DOHH2 (cell line): ENCODE measurements around the gene NPC2.

Experiments used
- EZH2phosphoT487 ChIP-seq: fragments of 200-600 bp; sonication (generic); IDR thresholded peaks from 2 replicates; pipeline ENCODE4 v1.6.1; 2017; ENCODE audit warnings: borderline replicate concordance, mild to moderate bottlenecking, antibody characterized with exemption, low read length, moderate library complexity, mixed read lengths
- TF ChIP-seq, protein P1 (sequence below): fragments of 200-600 bp; sonication (generic); IDR thresholded peaks from one replicate; pipeline ENCODE4 v1.5.1; 2014; ENCODE audit warnings: antibody characterized with exemption, mild to moderate bottlenecking, low read depth, low read length; ENCODE audit not compliant: poor library complexity, severe bottlenecking

DNA sequence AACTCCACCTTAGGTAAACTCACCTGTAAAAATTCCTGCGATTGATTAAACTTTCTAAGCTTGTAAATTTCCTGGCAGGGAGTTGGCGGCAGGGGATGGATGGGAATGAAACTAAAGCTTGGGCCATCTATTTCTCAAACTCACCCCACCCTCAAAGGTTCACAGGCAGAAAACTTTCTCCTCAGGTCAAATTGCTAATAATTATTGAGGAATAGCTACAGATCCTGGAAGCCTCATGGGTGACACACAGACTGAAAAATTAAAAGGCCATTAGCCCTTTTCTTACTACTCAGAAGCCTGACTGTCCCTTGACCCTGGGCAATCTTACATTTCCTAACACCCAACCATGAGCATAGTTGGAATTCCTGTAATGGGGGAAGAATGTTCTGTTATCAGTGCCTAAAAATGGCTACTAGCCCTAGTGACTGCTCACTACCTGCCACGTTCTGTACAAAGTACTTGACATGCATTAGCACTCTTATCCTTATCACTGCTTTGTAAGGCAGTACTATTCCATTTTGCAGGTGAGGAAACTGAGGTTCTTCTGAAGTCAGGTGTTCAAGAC lies 54.7 kb downstream of the NPC2 start:
- TF ChIP-seq, protein P1, sequence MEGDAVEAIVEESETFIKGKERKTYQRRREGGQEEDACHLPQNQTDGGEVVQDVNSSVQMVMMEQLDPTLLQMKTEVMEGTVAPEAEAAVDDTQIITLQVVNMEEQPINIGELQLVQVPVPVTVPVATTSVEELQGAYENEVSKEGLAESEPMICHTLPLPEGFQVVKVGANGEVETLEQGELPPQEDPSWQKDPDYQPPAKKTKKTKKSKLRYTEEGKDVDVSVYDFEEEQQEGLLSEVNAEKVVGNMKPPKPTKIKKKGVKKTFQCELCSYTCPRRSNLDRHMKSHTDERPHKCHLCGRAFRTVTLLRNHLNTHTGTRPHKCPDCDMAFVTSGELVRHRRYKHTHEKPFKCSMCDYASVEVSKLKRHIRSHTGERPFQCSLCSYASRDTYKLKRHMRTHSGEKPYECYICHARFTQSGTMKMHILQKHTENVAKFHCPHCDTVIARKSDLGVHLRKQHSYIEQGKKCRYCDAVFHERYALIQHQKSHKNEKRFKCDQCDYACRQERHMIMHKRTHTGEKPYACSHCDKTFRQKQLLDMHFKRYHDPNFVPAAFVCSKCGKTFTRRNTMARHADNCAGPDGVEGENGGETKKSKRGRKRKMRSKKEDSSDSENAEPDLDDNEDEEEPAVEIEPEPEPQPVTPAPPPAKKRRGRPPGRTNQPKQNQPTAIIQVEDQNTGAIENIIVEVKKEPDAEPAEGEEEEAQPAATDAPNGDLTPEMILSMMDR: no peak
- TF ChIP-seq EZH2phosphoT487: no peak
